HG02610 (cell line): ENCODE results near the gene LINC00632.

Source experiments
- ATAC-seq: cut with Tn5 transposase; IDR thresholded peaks from one replicate; pipeline ENCODE4 v1.9.1; 2021; ENCODE audit warnings: mild to moderate bottlenecking, moderate library complexity; ENCODE audit not compliant: unreplicated experiment

Gene LINC00632

DNA sequence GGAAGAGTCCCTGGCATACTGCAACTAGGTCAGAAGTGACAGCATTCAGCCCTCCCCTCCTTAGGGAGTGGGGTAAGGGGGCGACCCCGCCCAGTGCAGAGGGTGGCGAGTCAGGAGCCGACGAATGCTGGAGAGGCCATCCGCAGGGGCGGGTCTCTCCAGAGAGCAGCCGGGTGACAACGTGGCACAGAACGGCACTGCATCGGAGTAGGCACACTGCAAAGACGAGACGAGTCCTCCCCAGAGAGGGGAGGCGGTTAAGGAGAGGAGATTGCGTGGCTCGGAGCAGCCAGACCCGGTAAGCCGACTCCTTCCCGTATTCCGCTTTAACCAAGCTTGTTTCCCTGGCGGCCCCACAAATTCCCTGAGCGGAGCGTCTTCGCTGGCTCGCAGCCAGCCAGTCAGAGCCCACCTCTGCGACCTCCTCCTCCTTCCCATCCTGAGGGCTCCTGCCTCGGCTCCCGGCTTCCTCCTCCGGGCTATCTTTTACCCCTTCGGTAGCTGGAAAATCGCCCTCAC, 54.9 kb downstream of the LINC00632 start:
- no peak for ATAC-seq

DNA sequence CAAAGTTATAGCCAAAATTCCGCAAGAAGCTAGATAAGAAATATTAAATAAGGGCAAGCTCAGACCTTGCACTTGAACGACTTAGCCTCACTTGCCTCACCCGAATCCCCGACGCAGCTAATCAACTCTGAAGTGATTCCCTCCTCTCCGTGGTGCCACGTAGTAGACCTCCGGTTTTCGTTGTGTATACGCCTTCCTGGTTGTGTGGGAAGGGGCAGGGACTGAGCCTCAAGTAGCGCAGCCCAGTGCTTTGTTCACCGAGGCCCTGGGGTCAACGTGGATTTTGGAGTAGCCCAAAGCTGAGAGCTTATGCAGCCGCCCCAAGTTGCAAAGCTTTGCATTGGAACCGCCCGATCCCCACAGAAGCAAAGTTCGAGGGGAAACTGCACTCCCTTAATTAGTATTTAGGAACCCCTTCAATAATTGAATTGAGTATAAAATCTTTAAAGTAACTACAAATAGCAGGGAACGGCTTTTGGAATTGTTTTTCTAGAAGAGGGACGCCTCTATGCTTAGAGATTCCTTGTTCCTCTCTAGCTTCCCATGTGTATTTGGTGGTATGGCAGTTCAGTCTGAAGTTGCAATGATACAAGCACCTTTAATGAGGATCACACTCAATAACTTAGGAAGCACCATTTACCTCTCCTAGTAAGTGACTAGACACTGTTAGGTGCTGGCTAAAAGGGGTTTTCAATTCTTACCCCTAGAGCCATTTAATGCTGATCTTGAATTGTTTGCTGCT, 55.7 kb downstream of the LINC00632 start:
- ATAC-seq, result no peak

DNA sequence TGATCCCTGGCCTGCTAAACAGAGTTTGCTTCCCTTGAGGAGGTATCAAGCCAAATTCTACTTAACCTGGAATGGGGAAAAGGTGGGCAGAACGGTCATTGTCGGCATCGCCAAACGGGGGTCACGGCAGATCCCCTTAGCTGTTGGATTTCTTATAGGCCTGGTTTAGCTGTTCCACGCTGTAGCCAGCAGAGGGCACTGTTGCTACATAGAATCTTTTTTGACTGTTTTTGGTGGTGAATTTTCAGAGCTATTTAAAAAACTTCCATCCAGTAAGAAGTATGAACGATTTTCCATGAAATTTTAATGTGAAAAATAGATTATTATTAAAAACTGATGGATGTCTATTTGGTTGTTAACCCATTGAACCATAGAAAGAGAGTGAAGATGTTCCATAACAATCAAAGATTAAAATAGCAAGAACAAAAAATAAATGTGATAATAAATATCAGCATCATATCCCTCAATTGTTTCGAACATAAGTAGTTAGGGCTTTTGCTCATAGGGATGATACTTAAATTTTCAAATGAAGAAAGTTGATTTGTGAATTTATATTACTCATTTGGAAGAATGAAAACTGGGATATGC, 56.6 kb downstream of the LINC00632 start:
- ATAC-seq, result no peak

DNA sequence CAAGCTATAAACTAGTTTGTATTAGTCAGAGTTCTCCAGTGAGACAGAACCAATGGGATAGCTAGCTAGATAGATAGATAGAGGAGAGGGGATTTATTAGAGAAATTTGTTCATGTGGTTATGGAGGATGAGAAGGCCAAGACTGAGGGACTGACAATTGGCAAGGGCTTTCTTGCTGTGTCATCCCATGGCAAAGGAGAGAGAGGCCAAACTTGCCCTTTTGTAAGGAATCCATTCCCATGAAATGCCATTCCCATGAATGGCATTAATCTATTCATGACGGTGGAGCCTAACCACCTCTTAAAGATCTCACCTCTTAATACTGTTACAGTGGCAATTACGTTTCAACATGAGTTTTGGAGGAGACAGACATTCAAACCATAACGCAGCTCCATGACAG, 58.1 kb downstream of the LINC00632 start:
- ATAC-seq, result no peak

DNA sequence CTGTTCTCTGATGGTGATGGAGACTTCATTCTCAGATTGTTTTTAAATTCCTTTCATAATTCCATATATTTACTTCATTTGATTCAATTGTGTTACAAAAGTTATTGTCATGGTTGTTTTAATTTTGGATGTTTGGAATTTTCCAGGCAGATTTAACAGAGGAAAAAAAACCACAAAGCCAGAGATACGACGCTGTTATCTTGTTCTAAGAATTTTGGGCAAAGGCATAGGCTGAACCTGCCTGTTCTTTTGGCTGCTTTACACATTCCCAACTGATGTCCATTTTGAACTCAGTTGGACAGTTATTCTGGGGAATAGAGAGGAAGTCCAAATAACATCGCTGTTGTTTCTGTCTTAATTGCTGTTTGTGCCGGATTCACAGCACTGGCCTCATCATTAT, 65.7 kb downstream of the LINC00632 start:
- no peak for ATAC-seq

DNA sequence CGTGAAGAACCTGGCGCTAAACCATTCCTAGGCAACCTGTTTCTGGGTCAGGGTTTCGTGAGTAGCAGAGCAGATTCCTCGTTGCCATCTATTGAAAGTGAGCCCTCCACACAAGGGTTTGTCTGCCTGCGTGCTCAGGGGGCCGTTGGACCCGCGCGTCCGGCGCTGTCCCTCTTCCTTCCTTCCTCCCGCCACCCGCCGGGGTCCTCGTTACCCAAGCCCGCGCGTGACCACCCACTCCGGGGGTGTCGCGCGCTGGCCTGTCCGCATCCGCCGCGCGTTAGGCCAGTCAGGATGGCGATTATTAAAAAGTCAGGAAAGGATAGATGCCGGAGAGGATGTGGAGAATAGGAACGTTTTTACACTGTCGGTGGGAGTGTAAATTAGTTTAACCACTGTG, 66.8 kb downstream of the LINC00632 start:
- ATAC-seq, result no peak

DNA sequence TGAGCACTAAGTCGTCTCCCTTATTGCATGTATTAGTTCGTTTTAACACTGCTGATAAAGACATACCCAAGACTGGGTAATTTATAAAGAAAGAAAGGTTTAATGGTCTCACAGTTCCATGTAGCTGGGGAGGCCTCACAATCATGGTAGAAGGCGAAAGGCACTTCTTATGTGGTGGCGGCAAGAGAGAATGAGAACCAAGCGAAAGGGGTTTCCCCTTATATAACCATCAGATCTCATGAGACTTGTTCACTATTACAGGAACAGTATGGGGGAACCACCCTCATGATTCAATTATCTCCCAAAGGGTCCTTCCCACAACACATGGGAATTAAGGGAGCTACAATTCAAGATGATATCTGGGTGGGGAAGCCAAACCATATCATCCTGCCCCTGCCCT, 85.1 kb downstream of the LINC00632 start:
- no peak for ATAC-seq

DNA sequence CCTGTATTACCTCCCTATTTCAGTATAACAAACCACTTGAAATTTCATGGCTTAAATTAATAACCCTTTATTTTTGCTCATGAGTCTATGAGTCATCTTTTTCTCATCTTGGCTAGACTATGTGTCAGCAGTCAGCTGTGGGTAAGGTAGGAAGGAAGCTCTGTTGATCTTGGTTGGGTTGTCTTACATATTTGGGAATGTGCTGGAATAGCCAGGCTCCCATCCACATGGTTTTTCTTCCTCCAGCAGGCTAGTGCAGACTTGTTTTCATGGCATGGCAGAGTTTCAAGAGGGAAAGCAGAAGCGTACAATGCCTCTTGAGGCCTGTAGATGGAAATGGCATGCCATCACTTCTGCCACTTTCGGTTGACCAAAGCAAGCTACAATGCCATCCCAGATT, 89.7 kb downstream of the LINC00632 start:
- ATAC-seq, result no peak

DNA sequence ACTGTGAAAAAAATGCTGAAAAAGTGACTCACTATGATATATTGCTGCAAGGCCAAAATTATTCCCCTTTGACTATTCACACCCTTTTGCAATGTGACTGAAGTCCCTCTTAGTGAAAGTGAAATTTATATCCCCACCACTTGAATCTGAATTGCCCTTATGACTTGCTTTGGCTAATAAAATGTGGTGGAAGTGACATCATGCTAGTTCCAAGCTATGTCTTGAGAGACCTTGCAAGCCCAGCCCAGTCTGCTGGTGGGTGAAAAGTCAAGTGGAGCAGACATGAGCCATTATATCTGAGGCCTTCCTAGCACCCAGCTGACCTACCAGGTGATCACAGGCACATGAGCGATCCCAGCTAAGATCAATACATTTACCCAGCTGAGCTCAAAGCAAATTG, 94.7 kb downstream of the LINC00632 start:
- no peak for ATAC-seq

DNA sequence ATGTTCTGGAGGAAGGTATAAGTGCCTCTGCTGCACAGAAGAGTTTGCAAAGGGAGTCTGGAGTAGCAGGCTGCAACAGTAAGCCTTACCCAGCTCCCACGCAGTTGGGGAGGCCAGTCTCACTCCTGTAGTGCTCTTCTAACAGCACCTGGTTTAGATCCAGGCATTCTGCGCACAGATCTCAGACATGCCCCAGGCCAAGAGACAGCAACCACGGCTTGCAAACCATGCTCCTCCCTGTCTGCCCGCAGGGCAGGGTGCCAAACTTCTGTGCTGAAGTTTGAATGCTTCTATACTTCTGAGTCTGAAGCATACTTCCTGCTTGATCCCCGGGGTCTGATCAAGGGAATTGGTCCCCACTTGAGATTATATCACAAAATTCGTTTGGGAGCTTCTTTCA, 106.3 kb downstream of the LINC00632 start:
- no peak for ATAC-seq

DNA sequence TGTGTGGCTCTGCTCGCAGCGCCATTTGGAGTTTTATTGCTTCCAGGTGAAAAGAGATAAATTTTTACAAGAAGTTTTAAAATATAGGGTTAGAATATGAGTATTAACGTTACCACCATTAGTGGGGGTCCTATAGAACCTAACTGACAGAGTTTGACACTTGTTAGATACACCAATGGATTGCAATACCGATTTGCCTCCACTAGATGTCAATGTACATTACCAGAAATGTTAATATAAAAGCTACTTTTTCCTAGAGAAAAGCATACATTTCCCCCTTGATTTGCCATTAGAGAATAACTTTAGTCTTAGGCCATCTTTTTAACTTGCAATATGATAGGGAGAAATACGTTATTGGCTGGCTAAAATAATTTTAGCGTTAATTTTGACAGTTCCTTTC, 108.4 kb downstream of the LINC00632 start:
- ATAC-seq, result no peak

DNA sequence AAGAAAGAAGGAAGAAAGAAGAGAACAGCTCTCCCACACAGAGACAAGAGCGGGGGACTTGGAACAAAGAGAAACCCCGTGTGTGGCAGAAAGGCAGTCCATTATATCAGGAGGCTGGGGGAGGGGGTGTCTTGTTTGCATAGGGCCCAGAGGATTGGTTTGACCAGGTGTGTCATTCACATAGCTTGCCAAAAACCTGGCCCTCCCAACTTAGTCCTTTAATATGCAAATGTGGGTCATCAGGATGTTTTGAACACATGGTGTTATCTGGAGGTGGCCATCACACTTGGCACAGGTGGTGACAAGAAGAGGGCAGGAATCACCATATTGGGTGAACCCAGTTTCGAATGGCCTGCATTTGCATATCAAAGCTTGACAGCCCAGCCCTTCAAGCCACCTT, 111.7 kb downstream of the LINC00632 start:
- no peak for ATAC-seq

DNA sequence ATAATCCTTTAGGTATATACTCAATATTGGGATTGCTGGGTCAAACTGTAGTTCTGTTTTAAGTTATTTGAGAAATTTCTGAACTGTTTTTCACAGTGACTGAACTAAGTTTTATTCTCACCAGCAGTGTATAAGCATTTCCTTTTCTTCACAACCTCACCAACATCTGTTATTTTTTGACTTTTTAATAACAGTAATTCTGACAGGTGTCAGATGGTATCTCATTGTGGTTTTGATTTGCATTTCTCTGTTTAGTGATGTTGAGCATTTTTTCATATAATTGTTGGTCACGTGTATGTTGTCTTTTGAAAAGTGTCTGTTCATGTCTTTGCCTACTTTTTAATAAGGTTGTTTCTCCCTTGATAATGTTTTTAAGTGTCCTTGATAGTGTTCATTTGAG, 112.6 kb downstream of the LINC00632 start:
- ATAC-seq, result no peak

DNA sequence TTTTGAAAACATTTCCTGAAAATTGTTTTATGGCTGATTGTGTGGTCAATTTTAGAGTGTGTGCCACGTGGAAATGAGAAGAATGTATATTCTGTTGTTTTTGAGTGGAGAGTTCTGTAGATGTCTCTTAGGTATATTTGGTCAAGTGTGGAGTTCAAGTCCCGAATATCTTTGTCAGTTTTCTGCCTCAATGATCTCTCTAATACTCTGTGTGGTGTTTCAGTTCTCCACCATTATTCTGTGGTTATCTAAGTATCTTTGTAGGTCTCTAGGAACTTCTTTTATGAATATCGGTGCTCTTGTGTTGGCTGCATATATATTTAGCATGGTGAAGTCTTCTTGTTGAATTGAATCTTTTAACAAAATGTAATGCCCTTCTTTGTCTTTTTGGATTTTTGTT, 113.3 kb downstream of the LINC00632 start:
- ATAC-seq, result no peak

DNA sequence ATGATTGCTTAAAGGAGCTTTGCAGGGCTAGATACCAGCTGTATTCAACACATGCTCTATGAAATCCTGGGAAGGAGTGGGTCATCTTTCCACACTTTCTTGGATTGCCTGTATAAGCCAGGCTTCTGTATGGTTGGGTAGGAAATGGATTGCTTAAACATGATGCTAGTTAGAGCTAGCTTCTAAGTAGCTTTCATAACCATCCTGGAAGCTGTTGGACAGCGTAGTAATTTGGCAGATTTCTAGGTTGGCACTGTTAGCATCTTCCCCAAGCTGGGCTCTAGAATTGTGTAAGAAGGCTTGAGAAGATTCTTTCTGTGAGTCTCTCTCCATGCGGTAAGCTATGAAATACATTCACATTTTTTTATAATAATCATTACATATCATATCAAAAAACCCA, 127.3 kb downstream of the LINC00632 start:
- no peak for ATAC-seq
